ENCODE measurements around the gene SNPH.
A peak's percentile ranks its signal among the peaks of the same experiment; 100 is the strongest.
"Not testable (repeated sequence)": the region's sequence is repeated elsewhere in the genome, so short reads cannot be mapped to it uniquely, and the experiment has no call there.

Gene SNPH

GRCh38 chr20:1266167-1266973 is at the start of gene SNPH:
SNPH (plus strand) TSS chr20:1266294; CDS start chr20:1296240, 29,946 bp downstream.
- DNase-seq: no peak

DNA sequence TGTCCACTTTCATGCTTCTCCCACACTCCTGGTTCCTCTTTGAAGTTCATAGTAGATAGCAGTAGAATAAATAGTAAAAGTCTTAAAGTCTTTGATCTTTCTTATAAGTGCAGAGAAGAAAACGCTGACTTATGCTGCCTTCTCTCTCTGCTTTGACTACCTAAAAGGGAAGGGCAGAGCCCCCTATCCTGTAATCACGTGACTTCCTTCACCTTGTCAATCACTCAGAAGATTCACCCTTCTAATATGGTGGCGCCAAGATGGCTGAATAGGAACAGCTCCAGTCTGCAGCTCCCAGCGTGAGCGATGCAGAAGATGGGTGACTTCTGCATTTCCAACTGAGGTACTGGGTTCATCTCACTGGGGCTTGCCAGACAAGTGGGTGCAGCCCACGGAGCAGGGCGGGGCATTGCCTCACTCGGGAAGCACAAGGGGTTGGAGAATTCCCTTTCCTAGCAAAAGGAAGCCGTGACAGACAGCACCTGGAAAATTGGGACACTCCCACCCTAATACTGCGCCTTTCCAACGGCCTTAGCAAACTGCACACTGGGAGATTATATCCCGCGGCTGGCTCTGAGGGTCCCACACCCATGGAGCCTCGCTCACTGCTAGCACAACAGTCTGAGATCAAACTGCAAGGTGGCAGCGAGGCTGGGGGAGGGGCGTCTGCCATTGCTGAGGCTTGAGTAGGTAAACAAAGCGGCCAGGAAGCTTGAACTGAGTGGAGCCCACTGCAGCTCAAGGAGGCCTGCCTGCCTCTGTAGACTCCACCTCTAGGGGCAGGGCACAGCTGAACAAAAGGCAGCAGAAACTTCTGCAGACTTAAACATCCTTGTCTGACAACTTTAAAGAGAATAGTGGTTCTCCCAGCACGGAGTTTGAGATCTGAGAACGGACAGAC is 49.3 kb upstream of the SNPH start:
- DNase-seq: not testable (repeated sequence)

- not testable (repeated sequence) for DNase-seq
Observed at GRCh38 chr20:1222750-1223149, 43.3 kb upstream of the SNPH start.

DNA sequence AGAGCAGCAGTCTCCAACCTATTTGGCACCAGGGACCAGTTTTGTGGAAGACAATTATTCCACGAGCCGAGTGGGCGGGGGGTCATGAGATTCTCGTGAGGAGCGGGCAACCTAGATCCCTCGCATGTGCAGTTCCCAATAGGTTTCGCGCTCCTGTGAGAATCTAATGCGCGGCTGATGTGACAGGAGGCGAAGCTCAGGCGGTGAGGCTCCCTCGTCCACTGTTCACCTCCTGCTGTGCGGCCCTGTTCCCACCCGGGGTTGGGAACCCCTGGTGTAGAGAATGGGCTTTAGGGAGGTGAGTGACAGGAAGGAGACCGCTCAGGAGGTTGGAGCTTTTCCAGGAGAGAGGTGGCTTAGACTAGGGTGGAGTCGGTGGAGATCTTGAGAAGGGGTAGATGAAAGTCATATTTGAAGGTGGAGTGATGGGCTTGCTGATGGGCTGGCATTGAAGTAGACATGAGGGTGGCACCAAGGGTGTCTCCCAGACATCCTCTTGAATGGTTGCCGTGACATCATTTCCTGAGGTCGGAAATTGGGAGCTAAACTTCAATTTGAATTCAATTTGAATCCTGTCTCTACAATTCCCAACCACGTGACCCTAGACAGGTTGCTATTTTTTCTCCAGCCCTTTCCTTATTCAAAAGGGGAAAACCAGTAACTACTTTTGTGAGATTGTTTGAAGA is 41.7 kb upstream of the SNPH start:
- no peak for DNase-seq

DNA sequence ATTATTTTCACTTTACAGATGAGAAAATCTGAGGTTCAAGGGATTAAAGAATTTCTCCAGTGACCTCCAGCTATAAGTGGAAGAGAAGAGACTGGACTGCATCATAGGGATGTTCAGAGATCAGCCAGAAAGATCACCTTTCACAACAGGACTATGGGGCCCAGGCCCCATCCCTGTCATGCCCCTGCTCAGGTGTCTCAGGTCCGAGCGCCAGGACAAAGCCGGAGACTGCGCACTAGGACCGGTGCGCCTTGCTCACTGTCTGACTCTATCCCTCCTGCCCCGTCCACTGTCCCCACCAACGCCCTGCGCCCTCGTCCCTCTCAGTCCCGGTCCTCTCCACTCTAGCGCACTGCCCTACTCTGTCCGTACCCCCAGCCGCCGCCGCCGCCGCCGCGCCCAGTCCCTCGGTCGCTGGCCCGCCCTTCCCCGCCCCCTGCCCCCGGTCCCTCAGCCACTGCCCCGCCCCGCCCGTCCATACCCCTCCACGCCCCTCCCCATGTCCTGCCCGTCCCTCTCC is 40.8 kb upstream of the SNPH start:
- DNase-seq: no peak

DNA sequence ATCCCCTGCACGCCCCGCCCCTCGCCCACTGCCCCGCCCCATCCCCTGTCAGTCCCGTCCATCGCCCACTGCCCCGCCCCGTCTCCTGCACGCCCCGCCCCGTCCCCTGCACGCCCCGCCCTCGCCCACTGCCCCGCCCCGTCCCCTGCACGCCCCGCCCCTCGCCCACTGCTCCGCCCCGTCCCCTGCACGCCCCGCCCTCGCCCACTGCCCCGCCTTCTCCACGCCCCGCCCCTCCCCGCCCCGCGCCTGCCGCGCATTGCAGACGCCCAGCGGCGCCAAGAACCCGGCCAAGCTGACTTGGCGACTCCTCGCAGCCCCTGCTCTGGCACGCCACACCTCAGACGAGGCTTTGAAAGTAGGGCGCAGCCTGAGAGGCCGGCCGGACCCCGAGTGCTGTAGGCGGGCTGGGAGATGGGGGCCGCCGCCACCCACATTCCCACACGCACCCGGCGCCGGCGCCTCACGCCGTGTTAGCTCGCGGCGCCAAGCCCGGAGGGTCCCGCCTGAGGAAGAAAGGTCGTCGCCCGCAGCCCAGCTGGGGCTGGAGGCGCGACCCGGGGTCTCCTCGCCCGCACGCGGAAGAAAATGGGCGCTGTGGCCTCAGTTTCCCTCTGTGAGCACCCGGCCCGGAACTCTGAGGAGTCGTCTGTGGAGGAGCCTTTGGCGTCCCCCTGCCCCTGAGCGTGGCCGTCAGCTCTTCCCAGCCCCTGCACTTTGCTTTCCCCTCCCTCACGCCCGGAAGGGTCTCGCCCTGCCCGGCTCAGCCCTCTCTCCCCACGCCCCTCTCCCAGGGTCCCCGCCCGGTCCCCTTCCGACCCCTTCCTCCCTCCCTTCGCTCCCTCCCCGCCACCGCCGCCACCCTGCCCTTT is 40.1 kb upstream of the SNPH start, which contains the start of gene RAD21L1:
RAD21L1 (plus strand) TSS at position 262 of the 872 bp plus-strand sequence. CDS start 2,410 bp downstream, outside the sequence.
- DNase-seq: peak; percentile 60

GRCh38 chr20:1229541-1229940 is 36.6 kb upstream of the SNPH start:
- DNase-seq: no peak

DNA sequence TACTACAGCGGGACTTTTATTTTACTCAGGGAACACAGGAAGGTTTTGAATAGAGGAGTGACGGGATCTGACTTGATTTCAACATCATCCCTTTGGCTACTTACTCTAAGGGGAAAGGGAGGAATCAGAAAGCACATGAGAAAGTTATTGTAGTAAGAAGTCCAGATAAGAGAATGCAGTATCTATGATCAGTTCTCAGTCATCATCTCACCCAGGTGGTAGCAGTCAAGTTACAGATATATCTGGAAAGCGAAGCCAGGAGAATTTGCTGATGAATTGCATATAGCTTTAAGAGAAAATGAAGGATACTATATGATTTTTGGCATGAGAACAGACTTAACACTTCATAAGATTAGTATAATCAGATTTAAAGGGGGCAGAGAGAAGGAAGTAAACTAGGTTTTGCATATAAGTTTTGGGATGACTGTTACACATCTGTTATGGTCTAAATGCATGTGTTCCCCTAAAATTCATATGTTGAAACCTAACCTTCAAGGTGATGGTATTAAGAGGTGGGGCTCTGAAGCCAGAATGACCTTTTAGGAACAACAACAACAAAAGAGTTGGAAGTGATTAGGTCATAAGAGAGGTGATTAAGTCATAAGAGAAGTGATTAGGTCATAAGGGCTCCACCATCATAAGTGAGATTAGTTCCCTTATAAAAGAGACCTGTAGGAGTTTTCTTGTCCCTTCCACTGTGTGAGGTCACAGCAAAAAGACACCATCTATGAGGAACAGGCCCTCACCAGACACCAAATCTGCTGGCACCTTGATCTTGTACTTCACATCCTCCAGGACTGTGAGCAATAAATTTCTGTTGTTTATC is 33.6 kb upstream of the SNPH start:
- peak; percentile 24 for DNase-seq

DNA sequence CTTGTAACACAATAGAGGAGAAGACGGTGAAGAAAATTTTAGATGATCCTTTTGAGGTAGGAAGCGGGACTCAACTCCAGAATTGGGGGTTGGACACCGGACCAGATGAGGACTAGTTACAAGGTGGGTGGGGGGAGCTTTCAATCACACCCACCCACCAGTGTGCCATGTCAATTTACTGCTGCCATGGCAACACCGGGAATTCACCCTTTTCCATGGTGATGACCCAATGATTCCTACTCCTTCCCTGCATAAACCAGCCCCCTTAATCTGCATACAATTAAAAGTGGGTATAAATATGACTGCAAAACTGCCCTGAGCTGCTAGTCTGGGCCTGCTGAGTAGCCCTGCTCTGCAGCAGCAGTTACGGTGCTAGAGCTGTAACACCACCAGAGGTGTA is 25.5 kb upstream of the SNPH start:
- no peak for DNase-seq

- no peak for DNase-seq
Observed at GRCh38 chr20:1241456-1241855, 24.6 kb upstream of the SNPH start.

DNA sequence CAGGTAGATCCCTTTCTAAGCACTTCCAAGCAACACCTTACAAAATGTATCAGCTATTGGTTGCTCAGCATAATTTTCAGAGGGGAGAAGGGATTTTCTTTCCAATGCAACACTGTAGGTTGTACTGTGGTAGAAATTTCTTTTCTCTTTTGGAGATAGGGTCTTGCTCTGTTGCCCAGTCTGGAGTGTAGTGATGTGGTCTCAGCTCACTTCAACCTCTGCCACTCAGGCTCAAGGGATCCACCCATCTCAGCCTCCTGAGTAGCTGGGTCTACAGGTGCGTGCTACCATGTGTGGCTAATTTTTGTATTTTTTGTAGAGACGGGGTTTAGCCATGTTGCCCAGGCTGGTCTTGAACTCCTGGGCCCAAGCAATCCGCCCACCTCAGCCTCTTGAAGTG is 24.0 kb upstream of the SNPH start:
- DNase-seq: no peak

DNA sequence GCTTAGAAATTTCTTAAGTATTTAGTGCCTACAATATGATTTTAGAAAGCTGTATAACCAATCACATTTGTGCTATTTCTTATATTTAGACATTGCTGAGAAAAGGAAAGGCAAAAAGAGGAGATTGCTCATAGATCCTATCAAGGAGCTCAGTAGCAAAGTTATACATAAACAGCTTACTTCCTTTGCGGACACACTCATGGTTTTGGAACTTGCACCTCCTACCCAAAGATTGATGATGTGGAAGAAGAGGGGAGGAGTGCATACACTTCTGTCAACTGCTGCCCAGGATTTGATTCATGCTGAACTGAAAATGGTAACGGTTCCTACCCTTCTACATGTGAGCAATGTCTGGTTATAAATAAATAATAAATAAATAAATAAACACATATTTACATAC is 23.6 kb upstream of the SNPH start:
- no peak for DNase-seq

- no peak for DNase-seq
Observed at GRCh38 chr20:1245578-1245977, 20.5 kb upstream of the SNPH start.

- DNase-seq: peak; percentile 4
Observed at GRCh38 chr20:1247689-1248088, 18.4 kb upstream of the SNPH start.

GRCh38 chr20:1250282-1250681 is 15.8 kb upstream of the SNPH start:
- not testable (repeated sequence) for DNase-seq

DNA sequence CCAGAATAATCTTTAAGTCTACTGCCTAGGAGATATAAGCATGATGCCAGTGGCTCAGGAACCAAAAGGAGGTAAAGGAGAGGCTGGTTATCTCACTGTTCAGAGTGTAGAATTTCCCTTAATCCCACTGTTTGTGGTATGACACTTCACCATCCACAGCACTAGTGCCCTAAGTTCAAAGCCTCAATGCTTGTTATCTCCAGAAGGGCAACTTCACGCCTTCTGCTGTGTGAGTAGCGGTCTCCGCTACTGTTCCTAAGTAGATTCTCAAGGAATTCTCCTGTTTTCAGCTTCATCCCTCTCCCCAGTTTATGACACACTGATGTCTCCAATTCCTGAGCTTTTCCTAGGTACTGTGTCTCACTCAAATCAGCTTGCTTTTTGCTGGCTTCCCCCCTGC is 13.7 kb upstream of the SNPH start:
- DNase-seq: no peak

DNA sequence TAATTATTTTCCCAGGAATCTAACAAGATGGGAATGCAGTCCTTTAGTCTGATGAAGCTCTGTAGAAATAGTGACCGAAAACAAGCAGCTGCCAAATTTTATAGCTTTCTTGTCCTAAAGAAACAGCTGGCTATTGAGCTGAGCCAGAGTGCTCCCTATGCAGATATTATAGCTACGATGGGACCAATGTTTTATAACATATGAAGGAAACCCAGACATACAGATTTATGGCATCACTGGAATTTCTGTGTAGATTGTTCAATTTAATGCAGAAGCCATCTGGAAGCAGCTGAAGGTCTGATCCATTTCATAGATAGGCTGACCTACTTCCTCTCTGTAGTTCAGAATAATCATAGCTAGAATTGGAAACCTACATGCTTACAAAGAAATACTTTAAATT is 11.8 kb upstream of the SNPH start:
- no peak for DNase-seq

GRCh38 chr20:1255675-1256074 is 10.4 kb upstream of the SNPH start:
- peak; percentile 18 for DNase-seq

DNA sequence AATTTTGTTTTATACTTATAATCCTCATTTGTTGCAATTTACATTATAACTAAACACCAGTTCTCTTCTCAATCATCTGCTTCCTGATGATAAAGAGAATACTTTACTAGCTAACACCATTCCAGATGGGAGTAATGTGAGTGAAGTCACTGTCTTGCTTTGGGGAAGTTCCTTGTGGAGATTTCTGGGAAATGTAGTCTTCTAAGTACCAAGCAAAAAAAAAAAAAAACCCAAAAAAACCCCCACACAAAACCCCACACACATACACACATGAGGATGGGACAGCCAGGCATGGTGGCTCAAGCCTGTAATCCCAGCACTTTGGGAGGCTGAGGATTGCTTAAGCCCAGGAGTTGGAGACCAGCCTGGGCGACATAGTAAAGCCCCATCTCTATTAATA is 2.2 kb upstream of the SNPH start:
- DNase-seq: peak; percentile 11

DNA sequence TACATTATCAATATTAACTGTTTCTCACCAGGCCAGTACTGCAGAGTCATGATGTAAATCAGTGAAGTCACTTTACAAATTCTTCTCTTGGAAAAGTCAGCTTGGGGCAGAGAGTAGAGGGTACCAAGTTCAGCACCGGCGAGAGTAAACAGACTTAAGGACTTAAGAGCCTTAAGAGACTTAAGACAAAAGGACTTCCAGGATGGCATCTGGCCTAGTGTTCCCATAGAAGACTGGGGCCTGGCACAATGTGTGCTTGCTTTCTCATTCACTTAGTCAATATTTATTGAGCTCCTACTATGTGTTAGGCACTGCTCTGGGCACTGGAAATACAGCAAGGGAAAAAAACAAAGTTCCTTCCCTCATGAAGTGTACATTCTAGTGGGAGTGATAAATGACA is 1.4 kb upstream of the SNPH start:
- DNase-seq: no peak

Data from inflammatory macrophage treated with lipopolysaccharide for 4 hours (primary cell).